ENCODE data around the gene BRAT1.

GRCh38 chr7:2567679-2568278 is 12.5 kb upstream of the BRAT1 start:
- peak; percentile 68 for TF ChIP-seq CTCF (IDR thresholded peaks at IDR 0.05; ENCODE audit: low read depth, low read length, poor library complexity, severe bottlenecking)
- TF ChIP-seq EZH2phosphoT487 (IDR thresholded peaks at IDR 0.05; ENCODE audit: borderline replicate concordance, low read length), result no peak

Data from DOHH2 (cell line).